Spleen (tissue), 11 donors: Measurements from ENCODE around the gene LPCAT2. TPM values are rescaled to one million over a fixed set of nuclear protein-coding genes. Genes with fewer than 3 reads are reported as not detected.

ENCODE experiments used
- DNase-seq: peaks from one replicate; pipeline ENCODE4 v3.0.0-alpha.2; 2020
- H3K27ac ChIP-seq, 8 donors: fragments of 200-600 bp; sonication (generic) in 7 of 8; 1 replicate in 4 of 8; 2 replicates in 4 of 8; pipeline versions ENCODE4 v1.5.0 to v1.8.0; 2016 to 2021; ENCODE audit warnings: inconsistent platforms in 4 of 8, mild to moderate bottlenecking in 4 of 8, moderate library complexity in 1 of 8
- H3K27me3 ChIP-seq, 7 donors: fragments of 200-600 bp; sonication (generic) in 6 of 7; replicated peaks in 1 of 7; 1 replicate in 4 of 7; 2 replicates in 3 of 7; pipeline versions ENCODE4 v1.5.0 to v1.8.0; 2016 to 2021; ENCODE audit warnings: inconsistent platforms in 3 of 7, mild to moderate bottlenecking in 1 of 7
- H3K36me3 ChIP-seq, 6 donors: fragments of 200-600 bp; sonication (generic) in 5 of 6; 1 replicate in 4 of 6; 2 replicates in 2 of 6; pipeline versions ENCODE4 v1.5.0 to v1.8.0; 2016 to 2021; ENCODE audit warnings: inconsistent platforms in 2 of 6
- H3K4me1 ChIP-seq, 6 donors: fragments of 200-600 bp; sonication (generic) in 5 of 6; 1 replicate in 3 of 6; 2 replicates in 3 of 6; pipeline versions ENCODE4 v1.5.0 to v1.8.0; 2016 to 2021; ENCODE audit warnings: inconsistent platforms in 3 of 6
- H3K4me3 ChIP-seq, 8 donors: fragments of 200-600 bp; sonication (generic) in 7 of 8; 1 replicate in 4 of 8; 2 replicates in 4 of 8; pipeline versions ENCODE4 v1.5.0 to v1.8.0; 2016 to 2021; ENCODE audit warnings: inconsistent platforms in 4 of 8, mild to moderate bottlenecking in 4 of 8, moderate library complexity in 2 of 8
- H3K9me3 ChIP-seq, 8 donors: fragments of 200-600 bp; sonication (generic) in 7 of 8; 1 replicate in 4 of 8; 2 replicates in 4 of 8; pipeline versions ENCODE4 v1.5.0 to v1.8.0; 2016 to 2021; ENCODE audit warnings: inconsistent platforms in 4 of 8
- CTCF ChIP-seq, 11 experiments: fragments of 200-600 bp in 7 of 11; fragments of 450-650 bp in 4 of 11; sonication (generic) in 4 of 11; IDR thresholded peaks in 8 of 11; conservative IDR thresholded peaks in 3 of 11; 1 replicate in 7 of 11; 2 replicates in 4 of 11; pipeline versions ENCODE4 v1.4.0 to v1.8.0; 2016 to 2021; ENCODE audit warnings: antibody characterized with exemption in 11 of 11, inconsistent platforms in 4 of 11, mild to moderate bottlenecking in 1 of 11
- POLR2A ChIP-seq, 3 donors: fragments of 450-650 bp; IDR thresholded peaks; one replicate each; pipeline ENCODE4 v1.5.1; 2017; ENCODE audit warnings: antibody characterized with exemption in 3 of 3, mild to moderate bottlenecking in 1 of 3
- POLR2AphosphoS5 ChIP-seq, 3 donors: sonication (generic); formaldehyde crosslinking; IDR thresholded peaks; one replicate each; pipeline ENCODE4 v1.5.1; 2017; ENCODE audit warnings: antibody characterized with exemption in 3 of 3
- WGBS, 5 donors: extraction: QIAGEN DNeasy Blood & Tissue Kit in 3 of 5; methylation state at CpG; one replicate each; pipeline versions ENCODE4 v1.1.5 to v1.1.7; 2013 to 2018; 5-methylcytosine and 5-hydroxymethylcytosine counted together
- intact Hi-C: fragments of 100-400 bp; cut with DNase I; formaldehyde crosslinking; loops from one replicate; pipeline ENCODE4 v1.15.0; 2023; ENCODE audit warnings: low total_unique reads
- polyA plus RNA-seq, 3 donors: library from polyadenylated mRNA; stranded (reverse); fragments of 200-250 nt; gene quantifications; one replicate each; pipeline ENCODE4 v1.2.1, GENCODE V29; 2013
- total RNA-seq, 7 donors: library from RNA; depleted of rRNA in 3 of 7; stranded (reverse); fragments of >200 nt in 3 of 7; fragmentation: NEBNext Ultra II Directional in 4 of 7; extraction: Animal tissue kit (Norgen Biotek cat#: 25700) in 4 of 7; gene quantifications; one replicate each; pipeline versions ENCODE4 v1.1.0 to v1.2.1, GENCODE V29; 2016 to 2021
- donor health status: healthy with polysubstance abuse.
- donor health status: DM: no; HTN: no; CAD: no; lungs with moderate emphysema.
- donor health status: DM: no; HTN: no; CAD: no.
- donor health status: Bipolar disorder and iron deficiency.
- donor health status: healthy.
- donor health status: DM: no; HTN: no; CAD: no.
- donor health status: DM: yes; HTN: yes; CAD: no.

The LPCAT2 gene
- total and polyA plus RNA-seq, 10 donors, result 3.4 to 44.3 (median 31.1) TPM

GRCh38 chr16:55621771-55622170, 112.9 kb downstream of the LPCAT2 start:
- intact Hi-C loops, result no loop called here
- Histone ChIP-seq H3K4me3 (no peak overlapping the region), H3K4me1 (no peaks in the 10 kb centered on the region), H3K9me3 (no peaks in the 10 kb centered on the region), H3K36me3 (no peaks in the 10 kb centered on the region), H3K27ac (no peak overlapping the region), H3K27me3 (no peaks in the 10 kb centered on the region)
- TF ChIP-seq POLR2A (IDR thresholded peaks at IDR 0.05) (no peak), POLR2AphosphoS5 (IDR thresholded peaks at IDR 0.05) (no peak), CTCF (IDR thresholded peaks at IDR 0.05 in 8 of 11, conservative IDR thresholded peaks at IDR 0.05 in 3 of 11) (no peak)
- DNase-seq, result no peak

GRCh38 chr16:55622272-55622671, 113.4 kb downstream of the LPCAT2 start:
- 76 to 92% (median 78%) methylated on average over 3 of the region's 3 CpGs for WGBS, 5 donors
- no peak overlapping the region for H3K4me3 ChIP-seq
- no peak overlapping the region for H3K27ac ChIP-seq
- DNase-seq, result no peak
- no peaks in the 10 kb centered on the region for H3K36me3 ChIP-seq
- no peaks in the 10 kb centered on the region for H3K9me3 ChIP-seq
- H3K4me1 ChIP-seq, result no peaks in the 10 kb centered on the region
- no peaks in the 10 kb centered on the region for H3K27me3 ChIP-seq
- TF ChIP-seq CTCF (IDR thresholded peaks at IDR 0.05 in 8 of 11, conservative IDR thresholded peaks at IDR 0.05 in 3 of 11), result no peak
- TF ChIP-seq POLR2A (IDR thresholded peaks at IDR 0.05), result no peak
- TF ChIP-seq POLR2AphosphoS5 (IDR thresholded peaks at IDR 0.05), result no peak
- intact Hi-C loops, result no loop called here

GRCh38 chr16:55622930-55623561, 114.2 kb downstream of the LPCAT2 start:
- H3K4me1 ChIP-seq, result no peaks in the 10 kb centered on the region
- no peaks in the 10 kb centered on the region for H3K27me3 ChIP-seq
- WGBS, 5 donors, result 38 to 74% (median 55%) methylated on average over 8 of the region's 8 CpGs
- no peak overlapping the region for H3K4me3 ChIP-seq
- intact Hi-C loops, result no loop called here
- H3K9me3 ChIP-seq, result no peaks in the 10 kb centered on the region
- H3K36me3 ChIP-seq, result no peaks in the 10 kb centered on the region
- no peak for TF ChIP-seq POLR2AphosphoS5 (IDR thresholded peaks at IDR 0.05)
- H3K27ac ChIP-seq, result no peak overlapping the region
- no peak for DNase-seq

GRCh38 chr16:55623640-55624039, 114.8 kb downstream of the LPCAT2 start:
- no peaks in the 10 kb centered on the region for H3K36me3 ChIP-seq
- no peak for TF ChIP-seq POLR2AphosphoS5 (IDR thresholded peaks at IDR 0.05)
- no peak for TF ChIP-seq POLR2A (IDR thresholded peaks at IDR 0.05)
- TF ChIP-seq CTCF (IDR thresholded peaks at IDR 0.05 in 8 of 11, conservative IDR thresholded peaks at IDR 0.05 in 3 of 11), result no peak
- DNase-seq, result no peak
- no peaks in the 10 kb centered on the region for H3K4me1 ChIP-seq
- 72 to 98% (median 95%) methylated on average over 2 of the region's 2 CpGs for WGBS, 5 donors
- no peak overlapping the region for H3K4me3 ChIP-seq
- intact Hi-C loops, result no loop called here
- H3K27ac ChIP-seq, result no peak overlapping the region
- no peaks in the 10 kb centered on the region for H3K9me3 ChIP-seq
- no peaks in the 10 kb centered on the region for H3K27me3 ChIP-seq

- TF ChIP-seq CTCF (IDR thresholded peaks at IDR 0.05 in 8 of 11, conservative IDR thresholded peaks at IDR 0.05 in 3 of 11) (no peak), POLR2A (IDR thresholded peaks at IDR 0.05) (no peak), POLR2AphosphoS5 (IDR thresholded peaks at IDR 0.05) (no peak)
- intact Hi-C loops, result no loop called here
- 91 to 96% (median 94%) methylated on average over 5 of the region's 5 CpGs for WGBS, 5 donors
These were observed 115.8 kb downstream of the LPCAT2 start for GRCh38 chr16:55624696-55625095.

More at GRCh38 chr16:55624696-55625095, 115.8 kb downstream of the LPCAT2 start:
- no peaks in the 10 kb centered on the region for H3K9me3 ChIP-seq
- no peak for DNase-seq
- H3K4me3 ChIP-seq, result no peak overlapping the region
- no peaks in the 10 kb centered on the region for H3K36me3 ChIP-seq
- peaks cover 0 to 5% (median 0%) of the 10 kb centered on the region in 7 donors for H3K27me3 ChIP-seq
- H3K27ac ChIP-seq, result no peak overlapping the region
- no peaks in the 10 kb centered on the region for H3K4me1 ChIP-seq
